Activated CD8-positive, alpha-beta memory T cell treated with anti-CD3 and anti-CD28 coated beads, Interleukin-2, amount 50 U/mL, for 4 hours (primary cell): Measurements from ENCODE around the gene LTBP1.

Source experiments
- DNase-seq: peaks from one replicate; pipeline ENCODE4 v3.0.0-alpha.2; 2020

Gene LTBP1

GRCh38 chr2:33277002-33277426 is 330.3 kb downstream of the LTBP1 start:
- no peak for DNase-seq

GRCh38 chr2:33278245-33278943 is 331.6 kb downstream of the LTBP1 start:
- DNase-seq = no peak

DNA sequence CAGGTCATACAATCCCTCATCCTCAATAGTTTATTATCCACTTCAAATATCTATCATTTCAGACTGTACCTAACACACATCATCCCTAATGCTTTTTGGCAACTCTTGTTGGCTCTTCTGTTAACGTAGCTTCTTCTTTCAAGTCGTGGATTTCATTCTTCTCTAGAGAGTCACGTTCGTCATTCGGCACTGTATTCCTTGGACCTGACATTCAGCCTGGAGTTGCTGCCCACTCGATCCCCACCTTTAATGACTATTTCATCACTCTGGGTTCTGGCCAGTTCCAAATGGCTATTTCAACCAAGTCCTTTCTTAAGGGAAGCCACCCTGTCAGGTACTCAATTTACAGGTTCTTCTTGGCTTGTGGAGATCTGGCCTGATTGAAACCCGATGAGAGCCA is 337.5 kb downstream of the LTBP1 start:
- no peak for DNase-seq

GRCh38 chr2:33287507-33288005 is 340.8 kb downstream of the LTBP1 start:
- no peak for DNase-seq

DNA sequence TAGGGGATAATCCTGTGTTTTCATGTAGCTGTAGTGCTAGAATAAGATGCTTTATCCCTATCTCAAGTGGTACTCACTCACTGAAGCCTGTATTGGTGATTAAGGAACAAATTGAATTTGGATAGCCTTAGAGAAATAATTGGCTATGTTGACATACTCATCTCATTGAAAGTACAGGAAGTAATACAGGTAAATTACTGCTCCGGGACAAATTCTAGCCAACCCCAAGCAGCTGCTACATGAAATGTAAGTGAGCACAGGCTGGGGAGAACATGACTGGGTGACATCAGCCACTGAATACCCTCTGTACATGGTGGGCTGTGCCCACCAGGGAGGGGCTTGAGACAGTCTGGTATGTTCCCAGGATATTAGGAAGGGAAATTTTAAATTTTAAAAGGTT is 341.3 kb downstream of the LTBP1 start:
- DNase-seq = no peak

DNA sequence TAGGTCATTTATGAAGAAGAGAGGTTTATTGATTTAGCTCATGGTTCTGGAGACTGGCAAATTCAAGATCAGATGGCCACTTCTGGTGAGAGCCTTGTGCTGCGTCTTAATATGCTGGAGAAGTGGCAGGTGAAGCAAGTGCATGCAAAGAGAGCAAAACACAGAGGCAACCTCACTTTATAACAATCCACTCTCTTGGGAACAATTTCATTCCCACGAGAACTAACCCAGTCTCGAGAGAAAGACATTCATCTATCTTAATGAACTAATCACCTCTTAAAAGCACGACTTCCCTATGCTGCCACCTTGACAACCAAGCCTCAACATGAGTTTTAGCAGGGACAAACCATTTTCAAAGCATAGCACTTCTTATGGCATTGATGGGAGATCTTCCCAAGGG is 343.2 kb downstream of the LTBP1 start:
- no peak for DNase-seq

DNA sequence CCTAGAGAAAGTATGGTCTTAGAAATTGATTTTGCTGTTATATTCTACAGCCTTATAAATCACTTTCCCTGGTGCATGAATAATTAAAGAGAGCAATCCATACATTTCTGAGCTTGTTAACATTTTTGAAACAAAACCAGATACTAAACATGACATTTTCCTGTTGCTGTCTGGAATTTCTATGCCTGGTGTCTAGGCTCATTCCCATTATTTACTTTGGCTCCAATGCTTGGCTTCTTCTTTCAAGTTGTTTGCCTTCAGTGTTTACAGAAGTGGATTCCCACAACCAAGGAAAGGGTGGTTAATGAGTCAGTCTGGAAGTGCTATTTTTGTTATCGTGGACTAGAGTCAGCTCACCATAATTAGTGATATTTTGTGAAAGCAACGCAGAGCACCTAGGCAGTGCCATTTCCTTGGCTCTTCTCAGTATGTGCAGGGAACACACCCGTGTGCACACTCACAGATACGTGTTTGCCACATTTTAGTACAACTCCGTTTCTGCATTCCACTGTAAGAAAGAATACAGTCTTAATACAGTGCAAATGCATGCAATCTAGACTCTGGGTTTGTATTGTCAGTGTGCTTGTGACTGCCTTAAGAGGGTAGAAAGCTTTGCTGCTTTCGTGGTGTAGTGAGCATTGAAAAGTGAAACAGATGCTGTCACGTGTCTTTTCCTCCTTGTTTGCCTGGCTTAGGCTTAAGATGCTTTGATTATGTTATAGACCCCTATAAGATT is 344.7 kb downstream of the LTBP1 start:
- no peak for DNase-seq

GRCh38 chr2:33292063-33292462 is 345.3 kb downstream of the LTBP1 start:
- DNase-seq = no peak

- no peak for DNase-seq
These were observed 346.3 kb downstream of the LTBP1 start for GRCh38 chr2:33292981-33293595.

DNA sequence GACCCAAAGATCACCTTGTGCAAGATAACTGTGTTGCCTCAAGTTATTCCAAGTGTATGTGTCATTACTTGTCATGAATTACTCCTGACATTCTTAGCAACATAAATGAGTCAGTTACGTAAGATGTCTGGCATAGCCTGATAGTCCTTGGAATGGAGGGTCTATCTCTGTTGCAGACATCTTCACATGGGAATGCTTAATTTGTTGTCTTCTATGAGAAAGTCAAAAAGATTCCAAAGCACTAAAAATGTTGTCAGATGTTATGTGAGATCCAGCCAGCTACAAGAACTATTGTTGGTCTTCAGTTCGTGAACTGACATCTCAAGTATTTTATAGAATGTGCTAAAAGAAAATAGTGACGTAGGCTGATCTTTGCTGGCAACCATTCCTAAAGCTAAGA is 351.5 kb downstream of the LTBP1 start:
- DNase-seq = no peak

- DNase-seq = no peak
These were observed 354.6 kb downstream of the LTBP1 start for GRCh38 chr2:33301355-33301754.

GRCh38 chr2:33302348-33302747 is 355.6 kb downstream of the LTBP1 start:
- no peak for DNase-seq

DNA sequence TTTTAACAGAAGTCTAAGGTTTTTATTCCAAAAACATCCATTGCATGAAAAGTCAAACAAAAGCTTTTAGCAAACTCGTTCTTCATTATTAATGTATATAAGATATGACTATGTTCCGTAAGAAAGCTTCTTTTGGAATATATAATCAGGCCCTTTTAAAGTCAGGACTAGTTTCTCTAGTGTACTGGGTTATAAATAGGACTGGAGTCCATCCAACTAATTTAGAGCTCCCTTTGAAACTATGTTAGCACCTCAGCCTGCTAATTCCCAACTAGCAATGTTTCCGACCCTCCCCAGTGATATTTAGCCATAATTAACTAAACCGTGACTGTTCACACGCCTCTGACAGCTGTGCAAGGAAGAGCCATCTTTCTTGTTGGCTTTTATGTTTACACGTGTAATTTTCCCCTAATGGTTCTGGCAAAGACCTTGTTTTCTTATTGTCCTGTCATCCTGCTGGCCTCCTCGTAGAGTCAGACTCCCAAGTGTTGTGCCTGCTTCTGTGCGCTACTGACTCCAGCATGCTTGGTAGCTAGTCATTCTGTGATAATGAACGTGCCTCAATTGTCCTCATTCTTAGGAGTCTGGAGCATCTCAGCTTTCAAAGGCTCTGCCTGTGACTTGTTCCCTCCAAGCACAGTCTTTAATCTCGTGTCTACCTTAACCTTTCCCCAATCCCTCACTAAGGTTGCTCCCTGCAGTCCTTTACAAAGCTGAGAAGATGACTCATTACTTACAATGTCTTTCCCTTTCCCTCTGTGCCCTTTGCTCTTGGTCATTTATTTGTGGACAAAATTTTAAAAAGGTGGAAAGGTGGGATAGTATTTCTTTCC is 357.5 kb downstream of the LTBP1 start:
- DNase-seq = no peak

DNA sequence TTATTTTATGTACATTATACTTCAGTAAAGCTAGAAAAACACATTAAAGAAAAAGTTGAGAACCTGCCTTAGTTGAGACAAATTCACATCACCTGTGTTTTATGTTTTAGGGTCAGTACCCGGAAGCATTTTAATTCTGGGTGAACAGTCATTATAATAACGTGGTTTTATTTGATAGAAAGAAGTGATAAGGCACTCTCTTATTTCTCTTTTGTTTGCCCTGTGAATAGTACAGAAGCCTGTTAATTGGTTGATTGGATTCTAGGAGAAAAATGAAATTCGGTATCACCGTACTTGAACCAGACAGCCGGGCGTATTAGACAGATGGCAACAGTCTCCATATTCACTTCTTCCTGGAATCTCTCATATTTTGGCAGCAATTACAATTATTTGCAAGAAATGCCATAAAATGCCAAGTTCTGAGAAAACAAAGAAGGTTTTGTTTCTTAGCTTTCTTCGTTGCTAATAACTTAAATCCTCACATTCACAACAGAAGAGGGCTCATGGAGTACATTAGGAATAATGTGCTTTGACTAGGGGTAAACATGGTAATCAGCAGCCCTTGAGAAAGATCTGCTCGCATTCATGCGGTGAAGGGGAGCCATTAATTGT is 361.0 kb downstream of the LTBP1 start:
- DNase-seq = no peak

DNA sequence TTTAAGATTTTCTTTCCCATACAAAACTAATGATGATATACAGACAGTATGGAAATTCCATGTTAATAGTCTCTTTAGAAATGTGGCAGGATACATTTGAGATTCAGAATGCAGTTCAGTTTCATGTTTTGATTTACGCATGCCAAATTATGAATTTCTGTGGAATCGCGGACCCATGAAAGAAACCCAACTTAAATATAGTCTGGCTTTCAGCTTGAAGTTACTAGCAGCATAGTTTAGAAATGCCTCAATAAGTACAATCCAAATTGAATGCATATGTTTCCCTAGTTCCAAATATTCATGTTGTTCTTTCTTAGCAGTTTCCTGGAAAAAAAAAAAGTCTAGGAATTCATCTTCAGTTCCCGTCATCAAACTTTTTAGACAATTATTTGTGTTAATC is 365.6 kb downstream of the LTBP1 start:
- DNase-seq = no peak

DNA sequence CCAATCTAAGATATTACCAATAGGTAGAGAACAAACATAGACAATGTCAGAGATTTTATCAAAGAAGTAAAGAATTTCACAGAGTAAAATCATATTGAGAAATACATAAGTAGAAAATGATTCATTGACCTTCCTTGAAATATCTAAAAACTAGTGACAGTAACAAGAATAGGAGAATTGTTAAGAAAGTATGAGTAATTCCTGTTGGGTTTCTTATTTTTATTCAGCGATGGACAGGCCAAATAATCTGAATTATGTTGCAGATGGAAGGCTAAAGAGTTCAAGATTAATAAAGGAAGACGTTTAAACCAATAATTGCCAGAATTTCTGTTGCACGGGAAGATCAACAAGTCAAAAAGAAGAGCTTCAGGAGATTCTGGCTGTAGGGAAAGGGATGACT is 366.3 kb downstream of the LTBP1 start:
- no peak for DNase-seq

GRCh38 chr2:33314541-33314940 is 367.8 kb downstream of the LTBP1 start:
- DNase-seq = no peak

GRCh38 chr2:33316328-33316727 is 369.6 kb downstream of the LTBP1 start:
- no peak for DNase-seq

DNA sequence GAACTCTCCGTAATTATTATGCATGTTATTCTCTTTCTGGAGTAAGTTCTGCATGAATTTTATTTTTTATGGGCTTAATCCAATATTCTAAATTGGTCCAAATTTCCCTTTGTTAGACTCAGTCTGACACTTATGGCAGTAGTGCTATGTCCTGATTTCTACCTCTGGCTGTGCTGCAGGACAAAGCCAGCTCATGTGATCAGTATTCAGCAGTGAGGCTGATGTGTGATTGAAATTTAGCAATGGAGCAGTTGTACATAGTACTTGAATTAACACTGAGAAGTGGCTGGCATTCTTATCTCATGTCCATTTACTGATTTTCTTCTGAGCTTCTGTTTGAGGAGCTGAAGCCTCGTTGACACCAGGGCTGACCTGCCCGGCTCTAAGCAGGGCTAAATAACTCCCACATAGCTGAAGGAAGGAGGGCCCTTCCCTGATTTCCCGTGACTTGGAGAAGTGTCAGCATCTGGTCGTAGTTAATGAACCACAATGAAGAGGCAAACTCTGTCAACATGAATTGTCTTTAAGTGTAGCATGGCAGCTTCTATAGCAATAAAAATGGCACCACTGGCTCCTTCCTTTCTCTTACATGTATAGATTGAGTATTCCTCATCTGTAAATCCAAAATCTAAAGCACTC is 370.7 kb downstream of the LTBP1 start:
- no peak for DNase-seq

DNA sequence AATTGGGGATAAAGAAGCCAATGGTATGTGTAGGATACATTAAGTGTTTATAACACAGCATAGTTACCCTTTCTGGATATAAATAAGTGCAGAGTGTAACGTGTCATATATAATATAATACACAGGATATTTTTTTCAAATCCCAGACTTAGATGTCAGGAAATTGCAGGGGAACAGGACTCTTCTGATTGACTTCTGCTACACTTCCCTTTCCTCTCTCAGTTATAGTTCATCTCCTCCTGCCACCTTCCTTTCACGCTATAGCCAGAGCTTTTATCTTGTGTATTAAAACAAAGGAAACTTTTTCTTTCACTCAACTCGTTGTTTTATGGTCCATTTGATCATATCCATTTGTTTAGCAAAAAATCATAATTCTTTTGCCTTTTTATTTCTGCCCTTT is 371.7 kb downstream of the LTBP1 start:
- no peak for DNase-seq

DNA sequence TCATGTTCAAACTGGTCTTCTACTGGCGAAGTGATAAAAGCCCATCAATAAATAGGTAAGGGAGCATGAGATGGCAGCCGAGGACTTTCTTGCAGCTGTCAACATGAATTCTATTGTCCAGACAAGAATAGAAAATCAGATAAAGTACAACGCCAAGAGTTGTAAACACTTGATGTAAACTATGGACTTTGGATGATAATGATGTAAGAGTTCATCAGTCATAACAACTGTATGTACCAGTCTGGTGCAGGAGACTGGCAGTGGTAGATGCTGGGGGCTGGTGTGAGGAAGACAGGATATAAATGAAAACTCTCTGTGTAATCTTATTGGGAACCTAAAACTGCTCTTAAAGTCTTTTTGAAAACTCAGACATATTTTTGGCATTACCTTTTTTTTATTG is 373.8 kb downstream of the LTBP1 start:
- DNase-seq = no peak

DNA sequence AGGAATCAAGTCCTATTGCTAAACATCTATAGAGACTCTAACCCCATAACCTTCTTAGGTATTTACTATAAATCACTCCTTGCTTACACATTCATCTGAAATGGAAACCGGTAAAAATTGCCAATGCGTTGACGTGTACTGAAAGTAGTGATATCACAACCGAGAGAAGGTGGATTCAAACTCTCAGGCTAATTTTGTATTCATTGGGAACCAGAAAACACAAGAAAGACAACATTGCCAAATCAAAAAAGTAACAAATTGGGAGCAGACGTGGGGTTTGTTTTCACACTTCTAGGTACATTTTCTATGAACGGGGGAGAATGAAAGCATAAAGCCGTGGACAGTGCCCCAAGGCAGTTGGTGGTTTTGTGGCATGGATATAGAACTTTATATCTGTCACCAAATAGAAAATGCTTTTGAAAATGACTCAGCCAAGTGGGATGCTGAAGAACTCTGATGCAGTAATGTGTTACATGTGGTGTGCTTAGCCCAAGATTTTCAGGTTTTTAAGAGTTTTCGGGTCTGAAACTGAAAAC is 374.6 kb downstream of the LTBP1 start:
- no peak for DNase-seq
